Ovary (tissue), 3 donors: ENCODE results near the gene TPSG1.
"Not testable (repeated sequence)": the region's sequence is repeated elsewhere in the genome, so short reads cannot be mapped to it uniquely, and the experiment has no call there.

Experiments used
- EP300 ChIP-seq: sonication (generic); formaldehyde crosslinking; IDR thresholded peaks from one replicate; pipeline ENCODE4 v1.6.1; 2017; ENCODE audit warnings: antibody characterized with exemption
- POLR2A ChIP-seq: fragments of 450-650 bp; IDR thresholded peaks from one replicate; pipeline ENCODE4 v1.6.1; 2017; ENCODE audit warnings: antibody characterized with exemption, mild to moderate bottlenecking, moderate library complexity
- TF ChIP-seq, protein P1 (sequence below), 3 donors: fragments of 450-650 bp in 2 of 3; fragments of 200-600 bp in 1 of 3; IDR thresholded peaks; one replicate each; pipeline versions ENCODE4 v1.5.1 to v1.8.0; 2016 to 2022; ENCODE audit warnings: antibody characterized with exemption in 3 of 3, mild to moderate bottlenecking in 1 of 3
- donor health status: DM: no; HTN: no; CAD: no.

DNA sequence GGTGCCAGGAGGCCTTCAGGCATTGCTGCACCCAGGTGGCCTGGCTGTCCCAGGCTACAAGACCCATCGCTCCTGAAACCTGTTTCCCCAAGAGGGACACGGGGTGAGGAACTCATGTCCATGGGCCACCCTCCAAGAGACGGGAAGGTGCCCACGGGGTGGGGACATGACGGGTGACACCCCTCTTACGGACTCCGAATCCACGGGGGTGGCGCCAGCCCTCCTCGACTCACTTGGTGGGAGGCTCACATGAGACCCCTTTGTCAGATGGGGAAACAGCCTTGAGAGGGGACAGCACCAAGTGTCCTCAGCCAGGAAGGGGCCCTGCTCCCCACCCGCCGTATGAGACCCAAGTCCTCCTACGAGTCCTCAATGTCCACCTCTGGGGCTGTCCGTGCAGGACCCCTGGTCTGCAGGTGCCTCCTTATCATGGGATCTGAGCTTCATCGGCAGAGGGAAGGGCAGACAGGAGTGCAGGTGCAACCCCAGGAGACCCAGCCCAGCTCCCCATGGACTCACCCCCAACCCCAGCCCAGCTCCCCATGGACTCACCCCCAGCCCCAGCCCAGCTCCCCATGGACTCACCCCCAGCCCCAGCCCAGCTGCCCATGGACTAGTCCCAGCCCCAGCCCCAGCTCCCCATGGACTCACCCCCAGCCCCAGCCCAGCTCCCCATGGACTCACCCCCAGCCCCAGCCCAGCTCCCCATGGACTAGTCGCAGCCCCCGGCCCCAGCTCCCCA is 5.6 kb upstream of the TPSG1 start:
- TF ChIP-seq, protein P1, sequence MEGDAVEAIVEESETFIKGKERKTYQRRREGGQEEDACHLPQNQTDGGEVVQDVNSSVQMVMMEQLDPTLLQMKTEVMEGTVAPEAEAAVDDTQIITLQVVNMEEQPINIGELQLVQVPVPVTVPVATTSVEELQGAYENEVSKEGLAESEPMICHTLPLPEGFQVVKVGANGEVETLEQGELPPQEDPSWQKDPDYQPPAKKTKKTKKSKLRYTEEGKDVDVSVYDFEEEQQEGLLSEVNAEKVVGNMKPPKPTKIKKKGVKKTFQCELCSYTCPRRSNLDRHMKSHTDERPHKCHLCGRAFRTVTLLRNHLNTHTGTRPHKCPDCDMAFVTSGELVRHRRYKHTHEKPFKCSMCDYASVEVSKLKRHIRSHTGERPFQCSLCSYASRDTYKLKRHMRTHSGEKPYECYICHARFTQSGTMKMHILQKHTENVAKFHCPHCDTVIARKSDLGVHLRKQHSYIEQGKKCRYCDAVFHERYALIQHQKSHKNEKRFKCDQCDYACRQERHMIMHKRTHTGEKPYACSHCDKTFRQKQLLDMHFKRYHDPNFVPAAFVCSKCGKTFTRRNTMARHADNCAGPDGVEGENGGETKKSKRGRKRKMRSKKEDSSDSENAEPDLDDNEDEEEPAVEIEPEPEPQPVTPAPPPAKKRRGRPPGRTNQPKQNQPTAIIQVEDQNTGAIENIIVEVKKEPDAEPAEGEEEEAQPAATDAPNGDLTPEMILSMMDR (IDR thresholded peaks at IDR 0.05), result not testable (repeated sequence)
- not testable (repeated sequence) for TF ChIP-seq EP300, POLR2A
